OCI-LY7 (cell line): ENCODE results near the gene ZNF692. TPM values are rescaled to one million over a fixed set of nuclear protein-coding genes. Genes with fewer than 3 reads are reported as not detected.

ENCODE experiments used
- BruUV-seq: library from RNA; stranded (reverse); fragments of 400-500 nt; replicated peaks from 2 replicates; lab custom pipeline; 2021; lab: Mats Ljungman, UMichigan
- CTCF ChIA-PET: fragments of 300-600 bp; sonication (Branson Sonifier 250); formaldehyde crosslinking; loops from one replicate; lab custom pipeline; 2022; ENCODE audit warnings: antibody characterized with exemption; ENCODE audit not compliant: unreplicated experiment; lab: Charles Lee
- POLR2A ChIA-PET: fragments of 300-600 bp; sonication (Branson Sonifier 250); formaldehyde crosslinking; loops from one replicate; lab custom pipeline; 2022; ENCODE audit warnings: antibody characterized with exemption; lab: Charles Lee
- DNase-seq: peaks from one replicate; pipeline ENCODE4 v3.0.0-alpha.2; 2015; ENCODE audit warnings: low spot score
- H2AFZ ChIP-seq: fragments of 200-600 bp; sonication (generic), shearing (Covaris generic); 2 replicates; pipeline ENCODE4 v1.6.1; 2014; ENCODE audit warnings: mild to moderate bottlenecking, antibody characterized with exemption, low read length, moderate library complexity
- H3K27ac ChIP-seq: fragments of 200-600 bp; sonication (generic); 2 replicates; pipeline ENCODE4 v1.5.1; 2014; ENCODE audit warnings: mixed run types, low read depth, mild to moderate bottlenecking, moderate library complexity, low read length, inconsistent platforms; ENCODE audit not compliant: poor library complexity, severe bottlenecking
- H3K36me3 ChIP-seq: fragments of 200-600 bp; sonication (generic); 2 replicates; pipeline ENCODE4 v1.6.1; 2014; ENCODE audit warnings: mild to moderate bottlenecking, antibody characterized with exemption, low read length, moderate library complexity, mixed read lengths; ENCODE audit not compliant: insufficient read depth
- H3K4me1 ChIP-seq: fragments of 200-600 bp; sonication (generic); 2 replicates; pipeline ENCODE4 v1.5.1; 2014; ENCODE audit warnings: mild to moderate bottlenecking, low read length; ENCODE audit not compliant: insufficient read depth, poor library complexity, severe bottlenecking
- H3K4me2 ChIP-seq: fragments of 200-600 bp; sonication (generic); 2 replicates; pipeline ENCODE4 v1.6.1; 2014; ENCODE audit warnings: mild to moderate bottlenecking, low read length
- H3K4me3 ChIP-seq: fragments of 200-600 bp; sonication (generic); 2 replicates; pipeline ENCODE4 v1.5.1; 2014; ENCODE audit warnings: mild to moderate bottlenecking, low read depth, low read length; ENCODE audit not compliant: poor library complexity, severe bottlenecking
- H3K79me2 ChIP-seq: fragments of 200-600 bp; sonication (generic); 2 replicates; pipeline ENCODE4 v1.6.1; 2016; ENCODE audit warnings: low read depth, mild to moderate bottlenecking, low read length, moderate library complexity, mixed read lengths; ENCODE audit not compliant: insufficient read depth
- H3K9me2 ChIP-seq: fragments of 200-600 bp; sonication (generic); 2 replicates; pipeline ENCODE4 v1.6.1; 2016; ENCODE audit warnings: mild to moderate bottlenecking, low read length, mixed read lengths; ENCODE audit not compliant: insufficient read depth
- H3K9me3 ChIP-seq: fragments of 200-600 bp; sonication (generic); 2 replicates; pipeline ENCODE4 v1.6.1; 2014; ENCODE audit warnings: mild to moderate bottlenecking, mixed run types, low read length, mixed read lengths
- H4K20me1 ChIP-seq: fragments of 200-600 bp; sonication (generic); 2 replicates; pipeline ENCODE4 v1.6.1; 2014; ENCODE audit warnings: mild to moderate bottlenecking, antibody characterized with exemption, low read length, moderate library complexity, mixed read lengths; ENCODE audit not compliant: insufficient read depth
- EZH2phosphoT487 ChIP-seq: fragments of 200-600 bp; sonication (generic); IDR thresholded peaks from 2 replicates; pipeline ENCODE4 v1.6.1; 2018; ENCODE audit warnings: low read depth, borderline replicate concordance, mild to moderate bottlenecking, mixed run types, antibody characterized with exemption, low read length, moderate library complexity, mixed read lengths
- intact Hi-C: fragments of 100-400 bp; cut with micrococcal nuclease; formaldehyde crosslinking; loops from one replicate; pipeline ENCODE4 v1.10.0; 2022; ENCODE audit not compliant: unreplicated experiment
- total RNA-seq, 2 experiments: library from RNA; depleted of rRNA in 1 of 2; stranded (reverse); fragments of >200 nt in 1 of 2; shearing (Covaris generic) in 1 of 2; gene quantifications; 2 replicates each; pipeline ENCODE4 v1.2.3, GENCODE V29; 2014 to 2022
- TF ChIP-seq, protein P1 (sequence below): fragments of 200-600 bp; sonication (generic); conservative IDR thresholded peaks from 2 replicates; pipeline ENCODE4 v1.5.1; 2014; ENCODE audit warnings: mild to moderate bottlenecking, antibody characterized with exemption, low read length, moderate library complexity, mixed read lengths

ZNF692 gene
- total RNA-seq, 2 experiments from 2014 or later: 65.0 to 67.4 TPM

DNA sequence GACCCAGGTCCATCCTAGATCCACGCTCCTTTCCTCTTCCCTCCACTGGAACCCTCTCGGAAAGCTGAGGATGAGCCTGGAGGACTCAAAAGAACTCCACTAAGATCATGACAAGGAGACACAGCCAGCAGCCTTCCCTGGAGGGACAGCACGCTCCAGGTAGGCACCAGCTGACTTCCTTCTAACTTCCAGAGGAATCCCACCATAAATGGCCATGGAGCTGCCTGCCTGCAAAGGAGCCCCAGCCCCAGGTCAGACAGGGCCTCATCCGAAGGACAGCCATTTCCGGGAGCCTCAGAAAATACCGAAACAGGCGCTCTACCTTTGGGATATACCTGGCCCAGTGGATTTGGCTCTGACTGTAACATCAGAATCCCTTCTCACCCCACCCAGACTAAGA, 37.2 kb downstream of the ZNF692 start:
- peak overlapping the region; percentile 82 for H3K4me2 ChIP-seq
- POLR2A ChIA-PET: interaction anchor here (0.9 to 2.8 kb wide), 2 partner anchors 16 to 17 kb away, joined by 3 to 17 read pairs; partner anchors contain the start of gene ZNF672
- no TSS peak for BruUV-seq
- no peak overlapping the region for H3K27ac ChIP-seq
- H3K9me3 ChIP-seq: no peaks in the 10 kb centered on the region
- H3K79me2 ChIP-seq: peaks cover 10% of the 10 kb centered on the region; the same call in 1 of the 2 replicates
- no peak overlapping the region for H2AFZ ChIP-seq
- no peaks in the 10 kb centered on the region for H4K20me1 ChIP-seq
- H3K4me1 ChIP-seq: peaks cover 44% of the 10 kb centered on the region
- H3K4me3 ChIP-seq: no peak overlapping the region
- CTCF ChIA-PET: no interaction called here
- TF ChIP-seq EZH2phosphoT487: no peak
- TF ChIP-seq, protein P1, sequence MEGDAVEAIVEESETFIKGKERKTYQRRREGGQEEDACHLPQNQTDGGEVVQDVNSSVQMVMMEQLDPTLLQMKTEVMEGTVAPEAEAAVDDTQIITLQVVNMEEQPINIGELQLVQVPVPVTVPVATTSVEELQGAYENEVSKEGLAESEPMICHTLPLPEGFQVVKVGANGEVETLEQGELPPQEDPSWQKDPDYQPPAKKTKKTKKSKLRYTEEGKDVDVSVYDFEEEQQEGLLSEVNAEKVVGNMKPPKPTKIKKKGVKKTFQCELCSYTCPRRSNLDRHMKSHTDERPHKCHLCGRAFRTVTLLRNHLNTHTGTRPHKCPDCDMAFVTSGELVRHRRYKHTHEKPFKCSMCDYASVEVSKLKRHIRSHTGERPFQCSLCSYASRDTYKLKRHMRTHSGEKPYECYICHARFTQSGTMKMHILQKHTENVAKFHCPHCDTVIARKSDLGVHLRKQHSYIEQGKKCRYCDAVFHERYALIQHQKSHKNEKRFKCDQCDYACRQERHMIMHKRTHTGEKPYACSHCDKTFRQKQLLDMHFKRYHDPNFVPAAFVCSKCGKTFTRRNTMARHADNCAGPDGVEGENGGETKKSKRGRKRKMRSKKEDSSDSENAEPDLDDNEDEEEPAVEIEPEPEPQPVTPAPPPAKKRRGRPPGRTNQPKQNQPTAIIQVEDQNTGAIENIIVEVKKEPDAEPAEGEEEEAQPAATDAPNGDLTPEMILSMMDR: no peak
- intact Hi-C loops: no loop called here
- no peak for DNase-seq
- no peaks in the 10 kb centered on the region for H3K9me2 ChIP-seq
- peaks cover 33% of the 10 kb centered on the region for H3K36me3 ChIP-seq

DNA sequence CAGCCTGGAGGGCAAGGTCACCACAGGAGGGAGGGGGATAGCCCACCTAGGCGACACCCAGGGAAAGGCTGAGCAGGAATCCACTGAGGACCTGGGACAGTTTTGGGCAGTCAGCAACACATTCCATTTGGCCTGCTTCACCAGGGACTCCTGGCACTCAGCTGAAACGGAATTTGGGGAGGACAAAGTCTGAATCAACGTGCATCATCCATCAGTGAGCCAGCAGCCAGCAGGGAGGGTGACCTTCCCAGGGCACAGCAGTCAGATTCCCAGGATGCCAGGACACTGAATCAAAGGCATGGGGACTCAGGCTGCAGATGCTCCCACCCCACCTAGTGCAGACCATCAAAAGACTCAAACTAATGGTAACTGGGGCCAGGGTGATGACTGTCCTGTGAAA, 37.8 kb downstream of the ZNF692 start:
- Histone ChIP-seq H3K79me2 (peaks cover 10% of the 10 kb centered on the region; the same call in 1 of the 2 replicates), H4K20me1 (no peaks in the 10 kb centered on the region), H3K36me3 (peaks cover 37% of the 10 kb centered on the region), H3K27ac (no peak overlapping the region), H3K4me3 (no peak overlapping the region), H3K4me2 (no peak overlapping the region), H3K4me1 (peaks cover 43% of the 10 kb centered on the region), H3K9me3 (no peaks in the 10 kb centered on the region), H2AFZ (no peak overlapping the region), H3K9me2 (no peaks in the 10 kb centered on the region)
- ChIA-PET POLR2A (interaction anchor here (2.8 kb wide), 1 partner anchor 17 kb away, joined by 17 read pairs; the partner anchor contains the start of gene ZNF672), CTCF (no interaction called here)
- no peak for TF ChIP-seq EZH2phosphoT487
- TF ChIP-seq, protein P1: no peak
- DNase-seq: no peak
- BruUV-seq: no TSS peak
- intact Hi-C loops: no loop called here

DNA sequence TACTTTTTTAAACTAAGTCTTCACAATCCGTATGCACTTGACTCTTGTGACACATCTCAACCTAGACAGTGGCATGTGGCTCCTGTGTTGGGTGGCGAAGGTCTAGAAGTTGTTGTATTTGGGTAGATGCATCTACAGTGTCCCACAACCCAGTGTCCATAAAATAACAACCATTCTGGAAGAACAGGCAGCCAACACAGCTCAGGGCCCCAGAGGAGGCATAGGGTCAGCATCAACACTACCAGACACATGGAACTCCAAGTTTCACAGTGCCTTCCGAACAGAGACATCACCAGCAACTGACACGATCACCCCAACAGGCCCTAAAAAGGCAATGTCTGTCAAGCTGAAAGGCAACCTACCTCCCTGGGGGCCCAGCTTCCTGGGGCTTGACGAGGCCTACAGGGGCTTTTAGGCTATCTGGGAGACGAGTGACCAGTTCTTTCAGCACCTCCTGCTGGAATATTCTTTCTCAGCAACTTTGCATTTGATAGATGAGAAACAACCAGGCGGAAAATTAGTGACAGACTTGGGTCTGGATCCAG, 38.8 kb downstream of the ZNF692 start:
- peaks cover 42% of the 10 kb centered on the region for H3K4me1 ChIP-seq
- DNase-seq: no peak
- TF ChIP-seq, protein P1: no peak
- no peak for TF ChIP-seq EZH2phosphoT487
- H3K36me3 ChIP-seq: peaks cover 44% of the 10 kb centered on the region
- H3K27ac ChIP-seq: no peak overlapping the region
- no peaks in the 10 kb centered on the region for H3K9me2 ChIP-seq
- no peak overlapping the region for H3K4me3 ChIP-seq
- CTCF ChIA-PET: no interaction called here
- no peaks in the 10 kb centered on the region for H4K20me1 ChIP-seq
- peaks cover 6% of the 10 kb centered on the region; the same call in 1 of the 2 replicates for H3K79me2 ChIP-seq
- H3K9me3 ChIP-seq: no peaks in the 10 kb centered on the region
- intact Hi-C loops: no loop called here
- no TSS peak for BruUV-seq
- no peak overlapping the region for H2AFZ ChIP-seq
- H3K4me2 ChIP-seq: no peak overlapping the region
- POLR2A ChIA-PET: interaction anchor here (0.7 to 2.8 kb wide), 4 partner anchors 14 to 80 kb away, joined by 3 to 17 read pairs (median 6); partner anchors contain the start of gene ZNF672
